Measurements from ENCODE around the gene ELMO1. TPM values are rescaled to one million over a fixed set of nuclear protein-coding genes. Genes with fewer than 3 reads are reported as not detected.

ELMO1 gene
- total RNA-seq, 1 experiment from 2014 or later: not detected

DNA sequence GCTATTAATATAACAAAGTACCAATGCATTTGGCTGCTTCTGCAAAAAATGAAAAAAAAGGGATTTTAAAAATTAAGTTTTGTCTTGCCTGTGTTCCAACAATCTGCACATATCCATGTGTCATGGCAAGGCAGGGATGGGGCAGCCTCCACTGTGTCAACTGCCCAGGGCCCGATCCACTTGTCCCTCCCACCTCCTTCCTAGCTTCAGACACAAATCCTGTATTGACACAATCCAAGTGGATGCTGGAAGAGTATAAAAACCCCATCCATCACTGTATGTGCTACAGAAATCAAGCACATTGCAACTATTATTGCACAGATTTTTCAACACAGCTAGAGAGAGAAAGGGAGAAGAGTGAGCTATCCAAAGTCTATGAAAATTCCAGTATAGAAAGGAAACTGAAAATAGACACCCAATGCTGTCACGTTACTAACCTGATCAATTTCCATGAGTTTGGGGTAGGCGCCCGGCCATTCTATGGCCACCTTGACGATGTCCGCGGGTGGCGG is 106.4 kb downstream of the ELMO1 start:
- no peaks in the 10 kb centered on the region for H3K79me2 ChIP-seq (ENCODE audit: low read length)
- no peaks in the 10 kb centered on the region for H3K9me2 ChIP-seq (replicated peaks; ENCODE audit: low read length)
- ChIA-PET CTCF (no interaction called here), POLR2A (ENCODE audit: unreplicated experiment) (no interaction called here)
- TF ChIP-seq EZH2 (IDR thresholded peaks at IDR 0.05; ENCODE audit: low read length, unreplicated experiment) (no peak), EZH2phosphoT487 (IDR thresholded peaks at IDR 0.05; ENCODE audit: borderline replicate concordance, low read length) (no peak)
- TF ChIP-seq, protein P1, sequence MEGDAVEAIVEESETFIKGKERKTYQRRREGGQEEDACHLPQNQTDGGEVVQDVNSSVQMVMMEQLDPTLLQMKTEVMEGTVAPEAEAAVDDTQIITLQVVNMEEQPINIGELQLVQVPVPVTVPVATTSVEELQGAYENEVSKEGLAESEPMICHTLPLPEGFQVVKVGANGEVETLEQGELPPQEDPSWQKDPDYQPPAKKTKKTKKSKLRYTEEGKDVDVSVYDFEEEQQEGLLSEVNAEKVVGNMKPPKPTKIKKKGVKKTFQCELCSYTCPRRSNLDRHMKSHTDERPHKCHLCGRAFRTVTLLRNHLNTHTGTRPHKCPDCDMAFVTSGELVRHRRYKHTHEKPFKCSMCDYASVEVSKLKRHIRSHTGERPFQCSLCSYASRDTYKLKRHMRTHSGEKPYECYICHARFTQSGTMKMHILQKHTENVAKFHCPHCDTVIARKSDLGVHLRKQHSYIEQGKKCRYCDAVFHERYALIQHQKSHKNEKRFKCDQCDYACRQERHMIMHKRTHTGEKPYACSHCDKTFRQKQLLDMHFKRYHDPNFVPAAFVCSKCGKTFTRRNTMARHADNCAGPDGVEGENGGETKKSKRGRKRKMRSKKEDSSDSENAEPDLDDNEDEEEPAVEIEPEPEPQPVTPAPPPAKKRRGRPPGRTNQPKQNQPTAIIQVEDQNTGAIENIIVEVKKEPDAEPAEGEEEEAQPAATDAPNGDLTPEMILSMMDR (conservative IDR thresholded peaks at IDR 0.05; ENCODE audit: low read depth, low read length): no peak
- ATAC-seq: no peak
- BruUV-seq (replicated peaks): no TSS peak
- H3K36me3 ChIP-seq (ENCODE audit: low read depth, low read length): no peaks in the 10 kb centered on the region
- H4K20me1 ChIP-seq (ENCODE audit: low read length): no peaks in the 10 kb centered on the region
- H3K4me2 ChIP-seq (ENCODE audit: low read length): no peak overlapping the region
- no peaks in the 10 kb centered on the region for H3K4me1 ChIP-seq (ENCODE audit: insufficient read depth, low read length)
- no peak overlapping the region for H3K4me3 ChIP-seq (ENCODE audit: low read length)
- H3F3A ChIP-seq (ENCODE audit: low read length, unreplicated experiment): no peaks in the 10 kb centered on the region
- no peak overlapping the region for H3K9ac ChIP-seq (ENCODE audit: low read length)
- H2AFZ ChIP-seq (ENCODE audit: low read length): no peak overlapping the region
- H3K27ac ChIP-seq (ENCODE audit: low read length): no peak overlapping the region
- intact Hi-C loops (cut with micrococcal nuclease): no loop called here
- H3K27me3 ChIP-seq (ENCODE audit: low read length): no peaks in the 10 kb centered on the region
- DNase-seq: no peak
- 0 out of 2 replicates have a peak, but pooled peaks cover 6% of the 10 kb centered on the region for H3K9me3 ChIP-seq (ENCODE audit: low read length)

DNA sequence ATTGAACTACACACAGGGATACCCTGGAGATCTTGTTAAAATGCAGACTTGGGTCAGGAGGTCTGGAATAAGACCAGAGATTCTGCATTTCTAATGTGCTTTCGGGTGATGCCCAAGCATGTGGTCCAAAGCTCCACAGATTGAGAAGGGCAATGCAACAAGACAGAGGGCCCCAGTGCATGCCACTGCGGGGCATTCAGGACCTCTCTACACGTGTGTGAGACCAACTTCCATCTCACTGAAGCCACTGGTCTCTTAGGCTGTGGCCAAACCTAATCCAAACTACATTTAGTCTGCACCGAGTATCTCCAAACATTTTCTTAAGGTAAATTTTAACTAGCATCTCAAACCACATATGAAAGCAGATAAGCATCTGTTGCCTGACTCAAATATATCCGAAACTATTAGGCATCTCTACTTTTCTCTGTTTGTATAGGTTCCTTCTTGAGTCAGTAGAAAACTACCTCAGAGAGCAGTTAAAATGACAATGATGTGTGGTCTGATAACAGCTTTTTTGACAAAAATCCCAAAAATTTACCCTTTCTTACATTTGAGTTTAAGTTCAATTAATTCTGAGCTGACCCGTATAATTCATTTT is 107.5 kb downstream of the ELMO1 start:
- Histone ChIP-seq H3K4me2 (ENCODE audit: low read length) (no peak overlapping the region), H3K9ac (ENCODE audit: low read length) (no peak overlapping the region), H3K9me2 (replicated peaks; ENCODE audit: low read length) (no peaks in the 10 kb centered on the region), H3K4me3 (ENCODE audit: low read length) (no peak overlapping the region), H2AFZ (ENCODE audit: low read length) (no peak overlapping the region), H3K9me3 (ENCODE audit: low read length) (0 out of 2 replicates have a peak, but pooled peaks cover 6% of the 10 kb centered on the region), H3K27ac (ENCODE audit: low read length) (no peak overlapping the region), H3K27me3 (ENCODE audit: low read length) (no peaks in the 10 kb centered on the region), H3K79me2 (ENCODE audit: low read length) (no peaks in the 10 kb centered on the region), H3F3A (ENCODE audit: low read length, unreplicated experiment) (no peaks in the 10 kb centered on the region), H3K36me3 (ENCODE audit: low read depth, low read length) (no peaks in the 10 kb centered on the region), H4K20me1 (ENCODE audit: low read length) (no peaks in the 10 kb centered on the region), H3K4me1 (ENCODE audit: insufficient read depth, low read length) (no peaks in the 10 kb centered on the region)
- no peak for DNase-seq
- TF ChIP-seq EZH2phosphoT487 (IDR thresholded peaks at IDR 0.05; ENCODE audit: borderline replicate concordance, low read length) (no peak), EZH2 (IDR thresholded peaks at IDR 0.05; ENCODE audit: low read length, unreplicated experiment) (no peak)
- TF ChIP-seq, protein P1 (conservative IDR thresholded peaks at IDR 0.05; ENCODE audit: low read depth, low read length): no peak
- ChIA-PET CTCF (no interaction called here), POLR2A (ENCODE audit: unreplicated experiment) (no interaction called here)
- intact Hi-C loops (cut with micrococcal nuclease): no loop called here
- no peak for ATAC-seq
- BruUV-seq (replicated peaks): no TSS peak

DNA sequence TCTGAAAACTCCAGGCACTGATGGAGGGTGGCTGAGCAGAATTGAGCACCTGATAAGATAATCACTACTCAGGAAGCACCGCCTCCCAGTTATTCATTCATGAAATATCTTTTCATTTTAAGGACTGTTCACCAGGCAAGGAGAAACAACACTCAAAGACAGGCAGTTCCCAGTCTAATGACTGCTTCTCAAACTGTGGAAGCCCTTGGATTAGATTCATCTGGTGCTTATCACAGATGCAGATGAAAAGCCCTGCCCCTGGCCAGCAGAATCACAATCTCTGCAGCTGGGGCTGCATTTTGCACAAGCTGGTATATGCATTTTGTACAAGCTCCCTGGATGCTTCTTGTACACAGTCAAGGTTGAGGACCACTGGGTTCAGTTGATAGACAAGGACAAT is 109.7 kb downstream of the ELMO1 start:
- H3K4me1 ChIP-seq (ENCODE audit: insufficient read depth, low read length): no peaks in the 10 kb centered on the region
- ChIA-PET POLR2A (ENCODE audit: unreplicated experiment) (no interaction called here), CTCF (no interaction called here)
- no TSS peak for BruUV-seq (replicated peaks)
- no peaks in the 10 kb centered on the region for H3K36me3 ChIP-seq (ENCODE audit: low read depth, low read length)
- ATAC-seq (no peak), DNase-seq (no peak)
- no peaks in the 10 kb centered on the region for H3K27me3 ChIP-seq (ENCODE audit: low read length)
- H3K9ac ChIP-seq (ENCODE audit: low read length): no peak overlapping the region
- no peak overlapping the region for H3K27ac ChIP-seq (ENCODE audit: low read length)
- H3K4me3 ChIP-seq (ENCODE audit: low read length): no peak overlapping the region
- intact Hi-C loops (cut with micrococcal nuclease): no loop called here
- H3K9me2 ChIP-seq (replicated peaks; ENCODE audit: low read length): no peaks in the 10 kb centered on the region
- H4K20me1 ChIP-seq (ENCODE audit: low read length): no peaks in the 10 kb centered on the region
- no peak overlapping the region for H3K4me2 ChIP-seq (ENCODE audit: low read length)
- H3F3A ChIP-seq (ENCODE audit: low read length, unreplicated experiment): no peaks in the 10 kb centered on the region
- H2AFZ ChIP-seq (ENCODE audit: low read length): no peak overlapping the region
- H3K79me2 ChIP-seq (ENCODE audit: low read length): no peaks in the 10 kb centered on the region
- H3K9me3 ChIP-seq (ENCODE audit: low read length): 0 out of 2 replicates have a peak, but pooled peaks cover 6% of the 10 kb centered on the region
- TF ChIP-seq, protein P1 (conservative IDR thresholded peaks at IDR 0.05; ENCODE audit: low read depth, low read length): no peak
- TF ChIP-seq EZH2 (IDR thresholded peaks at IDR 0.05; ENCODE audit: low read length, unreplicated experiment) (no peak), EZH2phosphoT487 (IDR thresholded peaks at IDR 0.05; ENCODE audit: borderline replicate concordance, low read length) (no peak)
